GM19324 (cell line): ENCODE data around the gene RIPK1.
"Not testable (repeated sequence)": the region's sequence is repeated elsewhere in the genome, so short reads cannot be mapped to it uniquely, and the experiment has no call there.

Experiments
- ATAC-seq: cut with Tn5 transposase; IDR thresholded peaks from one replicate; pipeline ENCODE4 v1.9.1; 2021; ENCODE audit warnings: mild to moderate bottlenecking, moderate library complexity; ENCODE audit not compliant: unreplicated experiment, low FRiP score

Gene RIPK1

GRCh38 chr6:3068329-3069214, at the start of gene RIPK1:
RIPK1 (plus strand) TSS chr6:3068494; CDS start chr6:3076824, 8,330 bp downstream.
- peak; percentile 88 for ATAC-seq

- ATAC-seq, result no peak
Observed at GRCh38 chr6:3019065-3019464, 49.2 kb upstream of the RIPK1 start.

GRCh38 chr6:3019749-3020320, 48.5 kb upstream of the RIPK1 start:
- no peak for ATAC-seq

- ATAC-seq, result not testable (repeated sequence)
Observed at GRCh38 chr6:3020976-3021598, 47.2 kb upstream of the RIPK1 start.

GRCh38 chr6:3022765-3023662, 45.3 kb upstream of the RIPK1 start:
- ATAC-seq, result no peak

GRCh38 chr6:3023663-3024483, 44.4 kb upstream of the RIPK1 start:
- peak; percentile 76 for ATAC-seq

GRCh38 chr6:3026791-3027626, 41.3 kb upstream of the RIPK1 start:
- ATAC-seq, result peak; percentile 76

GRCh38 chr6:3028156-3028555, 40.1 kb upstream of the RIPK1 start:
- ATAC-seq, result not testable (repeated sequence)

- no peak for ATAC-seq
Observed at GRCh38 chr6:3031857-3032640, 36.2 kb upstream of the RIPK1 start.

- ATAC-seq, result no peak
Observed at GRCh38 chr6:3032986-3033385, 35.3 kb upstream of the RIPK1 start.

- no peak for ATAC-seq
Observed at GRCh38 chr6:3033652-3034051, 34.6 kb upstream of the RIPK1 start.

GRCh38 chr6:3035397-3035796, 32.9 kb upstream of the RIPK1 start:
- no peak for ATAC-seq

- ATAC-seq, result no peak
Observed at GRCh38 chr6:3036861-3037637, 31.2 kb upstream of the RIPK1 start.

- ATAC-seq, result no peak
Observed at GRCh38 chr6:3037638-3038365, 30.5 kb upstream of the RIPK1 start.

GRCh38 chr6:3039384-3039783, 28.9 kb upstream of the RIPK1 start:
- ATAC-seq, result no peak

GRCh38 chr6:3041147-3041546, 27.1 kb upstream of the RIPK1 start:
- no peak for ATAC-seq

- ATAC-seq, result no peak
Observed at GRCh38 chr6:3041606-3042005, 26.7 kb upstream of the RIPK1 start.
